K562 (cell line): ENCODE measurements around the gene PI4KA.

Experiments
- ADNP ChIP-seq: fragments of 200-800 bp; sonication (Bioruptor generic); IDR thresholded peaks from 2 replicates; pipeline ENCODE4 v1.6.1; 2016; ENCODE audit warnings: missing genetic modification characterization, missing compliant biosample characterization
- MAFK ChIP-seq: IDR thresholded peaks from 2 replicates; pipeline ENCODE4 v1.6.1; 2011; ENCODE audit warnings: low read length, improper control_type of control experiment
- ZNF75A ChIP-seq: fragments of 450-650 bp; formaldehyde crosslinking; IDR thresholded peaks from 2 replicates; pipeline ENCODE4 v1.4.0; 2020; ENCODE audit warnings: mild to moderate bottlenecking

- TF ChIP-seq MAFK: no peak; the same call in 1 of the 2 replicates
- TF ChIP-seq ADNP (tag): no peak
- no peak for TF ChIP-seq ZNF75A
Measured at GRCh38 chr22:20798974-20799373, 59.6 kb downstream of the PI4KA start.
